Upper lobe of left lung (tissue), 4 donors: ENCODE measurements around the gene LTBP1.

Source experiments
- CTCF ChIP-seq, 6 experiments: fragments of 450-650 bp in 4 of 6; fragments of 200-600 bp in 2 of 6; sonication (generic) in 2 of 6; IDR thresholded peaks; one replicate each; pipeline ENCODE4 v1.5.1; 2016 to 2019; ENCODE audit warnings: antibody characterized with exemption in 6 of 6
- EP300 ChIP-seq, 4 donors: sonication (generic); formaldehyde crosslinking; IDR thresholded peaks; one replicate each; pipeline ENCODE4 v1.5.1; 2017; ENCODE audit warnings: antibody characterized with exemption in 4 of 4, control low read depth in 2 of 4
- POLR2A ChIP-seq, 4 donors: fragments of 450-650 bp; IDR thresholded peaks; one replicate each; pipeline ENCODE4 v1.5.1; 2016 to 2017; ENCODE audit warnings: antibody characterized with exemption in 4 of 4, mild to moderate bottlenecking in 2 of 4
- POLR2AphosphoS5 ChIP-seq, 2 donors: sonication (generic); formaldehyde crosslinking; IDR thresholded peaks; one replicate each; pipeline ENCODE4 v1.5.1; 2017; ENCODE audit warnings: antibody characterized with exemption in 2 of 2

- TF ChIP-seq CTCF (IDR thresholded peaks at IDR 0.05) (no peak), POLR2A (IDR thresholded peaks at IDR 0.05) (no peak), POLR2AphosphoS5 (IDR thresholded peaks at IDR 0.05) (no peak), EP300 (IDR thresholded peaks at IDR 0.05) (no peak)
These were observed 319.7 kb downstream of the LTBP1 start for GRCh38 chr2:33266467-33266866.
